Measurements from ENCODE around the gene CHST5. TPM values are rescaled to one million over a fixed set of nuclear protein-coding genes. Genes with fewer than 3 reads are reported as not detected.

CHST5 gene
- total and polyA plus RNA-seq, 2 of the 13 experiments (the other 11 are each of a cell fraction or from before 2014, with no cell fraction given): 0.05 TPM; not detected in 1

GRCh38 chr16:75555707-75556430 lies 20.0 kb upstream of the CHST5 start, which contains the start of gene TMEM231 (continued):
- TF ChIP-seq BORCS8-MEF2B (CRISPR knock-in tag; IDR thresholded peaks at IDR 0.05) (0 out of 2 replicates have a peak, but pooled peaks have one; percentile 18), ESRRA (CRISPR knock-in tag; IDR thresholded peaks at IDR 0.05; ENCODE audit: low read depth) (peak; percentile 37; the same call in 1 of the 2 replicates), IKZF1 (IDR thresholded peaks at IDR 0.05) (no peak), TBX2 (CRISPR knock-in tag; IDR thresholded peaks at IDR 0.05; ENCODE audit: borderline replicate concordance) (peak; percentile 79), KAT2B (IDR thresholded peaks at IDR 0.05; ENCODE audit: borderline replicate concordance, low read depth, low read length) (no peak), TERF1 (CRISPR knock-in tag; IDR thresholded peaks at IDR 0.05) (no peak), NBN (conservative IDR thresholded peaks at IDR 0.05) (no peak), SETDB1 (CRISPR knock-in tag; IDR thresholded peaks at IDR 0.05; ENCODE audit: borderline replicate concordance) (peak; percentile 74; the same call in 1 of the 2 replicates), MTA1 (CRISPR knock-in tag; IDR thresholded peaks at IDR 0.05; ENCODE audit: borderline replicate concordance) (peak; percentile 83), RFXAP (CRISPR knock-in tag; IDR thresholded peaks at IDR 0.05; ENCODE audit: borderline replicate concordance) (peak; percentile 98), HNF4G (IDR thresholded peaks at IDR 0.05; ENCODE audit: borderline replicate concordance, low read depth, low read length) (no peak), HNF4G (CRISPR knock-in tag; IDR thresholded peaks at IDR 0.05; ENCODE audit: borderline replicate concordance, low read depth) (peak; percentile 67), CBFB (CRISPR knock-in tag; IDR thresholded peaks at IDR 0.05) (no peak), SMAD9 (CRISPR knock-in tag; IDR thresholded peaks at IDR 0.05) (no peak), THAP7 (CRISPR knock-in tag; IDR thresholded peaks at IDR 0.05) (peak; percentile 54; the same call in 1 of the 2 replicates), ATF2 (CRISPR knock-in tag; IDR thresholded peaks at IDR 0.05) (peak; percentile 32; the same call in 1 of the 2 replicates), ZNF512B (CRISPR knock-in tag; IDR thresholded peaks at IDR 0.05; ENCODE audit: borderline replicate concordance) (peak; percentile 63; the same call in 1 of the 2 replicates), ZNF724P (CRISPR knock-in tag; IDR thresholded peaks at IDR 0.05; ENCODE audit: borderline replicate concordance) (peak; percentile 79), XRCC5 (optimal IDR thresholded peaks at IDR 0.05; ENCODE audit: low read length) (peak; percentile 87), ZNF607 (CRISPR knock-in tag; IDR thresholded peaks at IDR 0.05; ENCODE audit: borderline replicate concordance) (peak; percentile 95)

Measured in HepG2 (cell line).